NCI-H1436 treated with DMSO at 0.1 percent for 48 hours (cell line): ENCODE data around the gene CITED2.
"Not testable (repeated sequence)": the region's sequence is repeated elsewhere in the genome, so short reads cannot be mapped to it uniquely, and the experiment has no call there.

Source experiments
- DNase-seq: peaks from one replicate; lab custom pipeline; 2025; lab: John Stamatoyannopoulos, UW

Gene CITED2

GRCh38 chr6:139364302-139364981, 10.0 kb downstream of the CITED2 start:
- DNase-seq, result no peak

- not testable (repeated sequence) for DNase-seq
Observed at GRCh38 chr6:139363797-139364196, 10.7 kb downstream of the CITED2 start.

GRCh38 chr6:139363123-139363522, 11.3 kb downstream of the CITED2 start:
- not testable (repeated sequence) for DNase-seq

DNA sequence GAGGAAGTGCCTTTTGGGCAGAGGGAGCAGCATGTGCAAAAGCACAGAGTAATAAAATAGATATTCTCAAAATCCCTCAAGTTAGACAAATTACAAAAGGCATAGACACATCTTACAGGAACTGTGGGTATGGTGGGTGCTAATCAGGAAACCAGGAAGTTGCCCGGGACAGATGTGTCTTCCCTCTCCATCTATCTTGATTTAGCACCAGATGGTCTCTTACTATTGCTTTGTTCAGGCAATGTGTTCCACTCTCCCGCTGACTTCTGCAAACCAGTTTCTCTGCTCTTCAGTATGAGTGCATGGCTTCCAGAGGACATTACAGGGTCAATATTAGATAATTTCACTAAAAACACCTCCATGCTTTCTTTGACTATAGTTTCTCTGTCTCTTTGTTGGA, 13.2 kb downstream of the CITED2 start:
- DNase-seq, result no peak

DNA sequence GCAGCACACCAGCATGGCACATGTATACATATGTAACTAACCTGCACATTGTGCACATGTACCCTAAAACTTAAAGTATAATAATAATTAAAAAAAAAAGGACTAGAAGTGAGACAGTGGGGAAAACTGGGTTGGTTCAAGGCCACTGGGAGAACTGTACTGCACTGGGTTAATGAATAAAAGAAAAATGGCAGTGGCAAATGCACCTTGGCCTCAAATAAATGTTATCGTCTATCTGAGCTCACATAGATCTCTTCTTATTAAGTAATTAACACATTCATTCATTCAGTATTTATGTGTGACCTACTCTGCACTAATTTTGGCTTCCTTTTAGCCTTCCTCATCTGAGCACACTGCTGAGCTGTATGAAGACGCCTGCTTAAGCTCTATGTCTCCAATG, 17.5 kb downstream of the CITED2 start:
- DNase-seq, result no peak

DNA sequence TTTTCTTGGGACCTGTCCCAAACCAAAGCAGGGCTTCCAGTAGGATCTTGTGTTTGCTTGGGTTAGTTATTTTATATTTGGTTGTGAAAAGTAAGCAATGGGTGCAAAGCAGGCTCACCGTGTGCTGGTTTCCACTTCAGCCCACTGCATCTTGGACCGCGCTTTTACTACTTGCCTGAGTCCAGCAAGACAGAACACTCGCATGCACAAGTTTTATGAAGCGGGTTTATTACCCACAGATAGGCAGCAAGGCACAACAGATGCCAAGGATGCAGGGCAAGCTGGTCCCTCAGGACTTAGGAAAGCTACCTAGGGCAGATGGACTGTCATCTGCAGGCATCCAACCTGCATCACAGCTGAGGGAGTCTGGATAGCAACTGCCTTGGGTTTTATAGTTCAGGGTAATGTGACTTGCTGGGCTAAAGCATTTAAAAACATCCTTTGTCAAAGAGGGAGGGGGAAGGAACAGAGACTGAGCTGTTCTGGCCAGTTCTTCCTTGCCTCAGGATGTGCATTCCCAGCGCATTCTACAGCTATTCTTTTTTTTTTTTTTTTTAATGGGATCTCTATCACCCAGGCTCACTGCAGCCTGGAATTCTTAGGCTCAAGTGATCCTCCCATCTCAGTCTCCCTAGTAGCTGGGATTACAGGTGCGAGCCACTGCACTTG, 18.5 kb downstream of the CITED2 start:
- DNase-seq, result no peak

- no peak for DNase-seq
Observed at GRCh38 chr6:139355172-139355571, 19.3 kb downstream of the CITED2 start.

- DNase-seq, result no peak
Observed at GRCh38 chr6:139354189-139354588, 20.3 kb downstream of the CITED2 start.

DNA sequence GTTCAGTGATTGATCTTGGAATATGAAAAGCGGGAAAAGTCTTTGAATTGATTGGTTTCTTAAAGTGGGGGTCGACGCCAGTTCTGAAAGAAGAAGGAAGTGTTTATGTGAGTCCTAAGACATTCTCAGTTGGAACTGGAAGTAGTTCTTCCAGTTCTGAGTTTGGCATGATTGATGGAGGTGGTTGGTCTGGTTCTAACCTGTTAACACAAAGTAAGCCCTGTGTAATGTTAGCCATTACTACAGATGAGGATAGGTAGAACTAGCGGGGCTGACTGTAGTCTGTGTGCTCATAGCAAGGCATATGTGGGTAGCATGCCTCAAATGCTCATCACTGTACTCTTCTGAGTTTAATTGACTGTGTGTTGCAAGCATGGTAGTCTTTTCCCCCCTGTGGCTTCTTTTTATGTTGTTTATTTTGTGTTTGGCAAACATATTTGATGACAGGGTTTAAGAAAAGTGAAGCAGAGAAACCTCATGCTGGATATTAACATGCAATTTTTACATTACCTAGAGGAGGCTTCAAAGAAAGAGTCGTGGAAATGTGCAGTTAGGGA, 24.9 kb downstream of the CITED2 start:
- no peak for DNase-seq

GRCh38 chr6:139346392-139346791, 28.1 kb downstream of the CITED2 start:
- no peak for DNase-seq

DNA sequence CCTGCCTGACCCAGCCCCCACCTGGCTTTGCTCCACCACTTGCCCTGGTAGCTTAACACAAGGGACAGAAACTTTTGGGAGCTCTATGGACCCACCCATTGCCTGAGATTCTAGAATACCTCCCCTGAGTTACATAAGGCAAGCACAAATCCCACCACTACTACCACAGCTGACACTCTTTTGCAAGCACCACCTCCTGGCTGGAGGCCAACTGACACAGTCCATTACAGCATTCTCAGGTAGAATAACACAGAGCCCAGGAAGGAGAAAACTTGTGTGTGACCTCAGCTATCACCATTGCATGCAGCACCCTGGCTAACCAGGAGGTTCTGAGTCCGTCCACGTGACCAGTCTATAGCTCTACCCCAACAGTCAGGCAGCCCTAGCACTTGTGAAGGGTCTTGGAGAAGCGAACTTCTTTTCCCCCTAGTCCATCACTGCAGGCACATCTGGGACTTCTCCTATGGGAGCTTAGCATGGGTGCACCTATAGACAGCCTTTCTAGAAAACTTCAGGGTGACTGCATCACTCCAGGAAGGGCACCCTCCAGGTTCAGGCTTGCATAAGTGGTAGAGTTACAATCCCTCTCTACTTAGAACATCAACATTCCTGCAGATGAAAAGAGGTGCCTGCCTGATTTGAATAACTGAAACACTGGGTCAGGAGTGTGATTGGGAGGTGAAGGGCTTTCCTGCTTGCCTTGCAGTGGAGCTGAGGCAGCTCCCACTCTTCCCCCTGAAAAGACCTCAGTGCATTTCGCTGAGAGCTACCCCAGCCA, 30.1 kb downstream of the CITED2 start:
- no peak for DNase-seq

GRCh38 chr6:139343052-139343750, 31.2 kb downstream of the CITED2 start:
- DNase-seq, result no peak

DNA sequence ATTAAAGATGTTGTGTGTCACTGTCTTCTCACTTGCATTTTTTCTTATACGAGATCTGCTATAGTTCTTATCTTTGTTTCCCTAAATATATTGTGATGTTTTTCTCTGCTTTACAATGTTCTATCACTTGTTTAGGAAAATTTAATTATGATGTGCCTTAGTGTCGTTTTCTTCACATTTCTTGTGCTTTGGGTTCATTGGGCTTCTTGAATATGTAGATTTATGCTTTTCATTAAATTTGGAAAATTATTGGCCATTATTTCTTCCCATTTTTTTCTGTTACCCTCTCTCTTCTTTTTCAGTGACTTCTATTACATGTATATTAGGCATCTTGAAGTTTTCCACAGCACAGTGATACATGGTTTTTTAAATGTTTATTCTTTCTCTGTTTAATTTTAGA, 33.4 kb downstream of the CITED2 start:
- DNase-seq, result no peak

- DNase-seq, result no peak
Observed at GRCh38 chr6:139338795-139339194, 35.7 kb downstream of the CITED2 start.

- no peak for DNase-seq
Observed at GRCh38 chr6:139337830-139338229, 36.6 kb downstream of the CITED2 start.

- no peak for DNase-seq
Observed at GRCh38 chr6:139337001-139337400, 37.4 kb downstream of the CITED2 start.

- peak; percentile 14 for DNase-seq
Observed at GRCh38 chr6:139336488-139336887, 38.0 kb downstream of the CITED2 start.

DNA sequence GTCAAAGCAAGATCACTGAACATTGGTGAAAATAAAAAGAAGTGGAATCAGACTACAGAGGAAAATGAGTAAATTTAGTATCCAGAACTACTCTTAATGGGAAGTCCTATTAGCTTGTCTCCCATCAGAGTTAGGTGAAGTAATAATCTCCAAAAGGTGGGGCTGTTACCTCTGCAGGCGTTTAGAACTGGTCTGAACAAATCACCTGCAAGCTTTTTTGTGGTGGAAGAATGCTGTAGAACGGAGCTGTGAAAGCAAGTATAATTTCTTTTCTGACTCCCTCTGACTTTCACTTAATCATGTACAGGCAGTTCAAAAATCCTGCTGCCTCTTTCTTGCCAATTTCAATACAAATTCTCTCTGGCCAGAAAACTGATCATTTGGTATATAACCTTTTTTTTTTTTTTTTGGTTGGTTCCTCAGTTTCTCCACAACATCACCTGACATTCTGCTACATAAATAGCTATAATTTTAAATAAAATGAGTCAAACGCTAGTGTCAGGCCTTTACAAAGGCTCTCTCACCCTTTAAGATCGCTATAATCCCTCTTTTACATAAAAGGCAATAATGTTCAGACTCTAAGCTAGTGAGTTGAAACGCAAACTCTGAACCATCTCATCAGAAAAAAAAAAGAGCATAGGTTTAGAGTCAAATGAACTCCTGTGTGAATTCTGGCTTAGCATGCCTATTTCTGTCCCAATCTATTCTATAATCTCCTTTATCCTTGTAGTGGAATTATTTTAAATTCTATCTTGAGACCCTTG, 38.8 kb downstream of the CITED2 start:
- no peak for DNase-seq

DNA sequence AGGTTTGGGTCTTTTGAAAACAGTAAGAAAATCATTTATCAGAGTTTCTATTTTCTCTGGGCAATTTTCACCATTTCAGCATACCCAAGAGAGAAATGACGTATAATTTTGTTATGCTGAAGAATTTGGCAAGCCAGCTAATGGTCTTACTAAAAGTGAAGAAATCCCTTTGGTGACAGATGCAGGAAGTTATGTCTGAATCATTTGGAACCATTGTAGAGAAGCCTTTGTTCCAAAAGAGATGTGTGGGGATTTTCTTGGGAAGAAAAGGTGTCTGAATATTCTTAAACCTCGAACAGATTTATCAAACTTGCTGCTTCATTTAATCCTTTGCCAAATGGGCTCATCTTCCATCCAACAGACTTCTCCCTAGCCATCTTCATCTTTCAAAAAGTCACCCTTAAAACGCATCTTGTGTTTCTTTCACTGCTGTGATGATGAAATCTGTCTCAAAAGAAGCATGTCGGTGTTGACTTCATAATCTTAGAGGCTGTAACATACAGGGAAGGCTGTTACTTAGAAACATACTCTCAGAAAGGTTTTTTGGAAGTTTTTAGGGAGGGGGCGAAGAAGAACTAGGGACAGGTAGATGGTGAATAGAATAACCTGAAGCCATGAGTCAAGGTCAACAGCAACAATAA, 39.5 kb downstream of the CITED2 start:
- no peak for DNase-seq

DNA sequence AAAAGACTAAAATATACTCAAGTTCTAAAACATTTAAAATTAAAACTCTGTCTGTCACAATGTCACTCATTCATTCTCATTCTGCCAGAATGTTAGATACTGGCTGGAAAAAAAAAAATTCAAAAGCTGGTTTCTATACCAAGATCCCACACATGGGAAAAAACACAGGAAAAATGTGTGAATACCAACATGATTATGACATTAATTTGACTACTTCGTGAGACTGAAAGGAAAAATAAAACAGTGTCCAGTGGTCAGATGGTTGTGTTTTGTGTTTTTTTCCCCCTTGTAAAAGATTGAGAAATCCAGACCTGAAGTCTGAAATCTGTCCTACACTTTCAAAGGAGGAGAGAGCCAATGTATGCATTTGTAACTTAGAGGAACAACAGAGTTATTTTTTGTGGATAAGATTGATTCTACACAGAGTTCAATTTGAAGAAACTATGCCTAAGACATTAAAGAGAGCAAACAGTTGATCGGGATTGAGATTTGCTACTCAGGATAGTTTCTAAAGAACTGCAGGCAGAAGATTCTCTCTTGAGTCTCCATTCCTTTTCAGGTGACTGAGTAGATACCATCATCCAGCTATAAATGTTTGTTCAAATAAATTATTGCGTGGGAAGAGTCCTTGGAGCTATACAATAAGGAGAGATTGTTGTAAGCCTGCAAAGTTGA, 43.5 kb downstream of the CITED2 start:
- DNase-seq, result no peak
